KMS-11 (cell line): ENCODE results near the gene SAP30L.

Experiments used
- H2AFZ ChIP-seq: fragments of 200-600 bp; sonication (generic); 2 replicates; pipeline ENCODE4 v1.6.1; 2016; ENCODE audit warnings: antibody characterized with exemption, mixed run types, low read depth
- H3K27ac ChIP-seq: fragments of 200-600 bp; sonication (generic); 2 replicates; pipeline ENCODE4 v1.6.1; 2016; ENCODE audit warnings: mild to moderate bottlenecking, mixed run types
- H3K27me3 ChIP-seq: fragments of 200-600 bp; sonication (generic); 2 replicates; pipeline ENCODE4 v1.6.1; 2017; ENCODE audit warnings: mild to moderate bottlenecking, low read depth, mixed run types, moderate library complexity; ENCODE audit not compliant: insufficient read depth
- H3K36me3 ChIP-seq: fragments of 200-600 bp; sonication (generic); 2 replicates; pipeline ENCODE4 v1.6.1; 2017; ENCODE audit warnings: mild to moderate bottlenecking, mixed run types; ENCODE audit not compliant: insufficient read depth
- H3K4me1 ChIP-seq: fragments of 200-600 bp; sonication (generic); 2 replicates; pipeline ENCODE4 v1.6.1; 2016; ENCODE audit warnings: mild to moderate bottlenecking, low read depth, mixed run types; ENCODE audit not compliant: poor library complexity, severe bottlenecking
- H3K4me2 ChIP-seq: fragments of 200-600 bp; sonication (generic); 2 replicates; pipeline ENCODE4 v1.7.0; 2016; ENCODE audit warnings: mild to moderate bottlenecking, mixed run types
- H3K4me3 ChIP-seq: fragments of 200-600 bp; sonication (generic); IDR thresholded peaks from 2 replicates; pipeline ENCODE4 v1.6.1; 2017; ENCODE audit warnings: low read depth, low read length, mixed read lengths; ENCODE audit not compliant: insufficient read depth
- H3K79me2 ChIP-seq: fragments of 200-600 bp; sonication (generic); 2 replicates; pipeline ENCODE4 v1.6.1; 2016; ENCODE audit warnings: low read depth, mixed run types; ENCODE audit not compliant: insufficient read depth
- H3K9ac ChIP-seq: fragments of 200-600 bp; sonication (generic); 2 replicates; pipeline ENCODE4 v1.6.1; 2016; ENCODE audit warnings: mild to moderate bottlenecking, mixed run types
- H4K20me1 ChIP-seq: fragments of 200-600 bp; sonication (generic); 2 replicates; pipeline ENCODE4 v1.6.1; 2016; ENCODE audit warnings: mild to moderate bottlenecking, mixed run types; ENCODE audit not compliant: insufficient read depth
- CTCF ChIP-seq: fragments of 200-600 bp; sonication (generic); conservative IDR thresholded peaks from 2 replicates; pipeline ENCODE4 v1.6.1; 2017; ENCODE audit warnings: low read depth, mild to moderate bottlenecking, antibody characterized with exemption, low read length, moderate library complexity, mixed read lengths

The SAP30L gene

GRCh38 chr5:154419236-154419635 is 26.6 kb upstream of the SAP30L start:
- Histone ChIP-seq H3K27ac (no peak overlapping the region), H2AFZ (no peak overlapping the region), H3K4me3 (no peak overlapping the region), H4K20me1 (no peaks in the 10 kb centered on the region), H3K27me3 (no peaks in the 10 kb centered on the region), H3K9ac (no peak overlapping the region), H3K4me1 (no peaks in the 10 kb centered on the region), H3K79me2 (no peaks in the 10 kb centered on the region), H3K36me3 (no peaks in the 10 kb centered on the region), H3K4me2 (no peak overlapping the region)
- TF ChIP-seq CTCF: no peak

GRCh38 chr5:154421868-154422267 is 23.9 kb upstream of the SAP30L start:
- no peaks in the 10 kb centered on the region for H4K20me1 ChIP-seq
- H3K4me2 ChIP-seq: no peak overlapping the region
- no peak overlapping the region for H2AFZ ChIP-seq
- no peak overlapping the region for H3K9ac ChIP-seq
- H3K27me3 ChIP-seq: no peaks in the 10 kb centered on the region
- peak; percentile 41; the same call in 1 of the 2 replicates for TF ChIP-seq CTCF
- H3K27ac ChIP-seq: no peak overlapping the region
- no peak overlapping the region for H3K4me3 ChIP-seq
- H3K4me1 ChIP-seq: no peaks in the 10 kb centered on the region
- H3K79me2 ChIP-seq: no peaks in the 10 kb centered on the region
- H3K36me3 ChIP-seq: no peaks in the 10 kb centered on the region

- no peaks in the 10 kb centered on the region for H3K27me3 ChIP-seq
- H3K9ac ChIP-seq: no peak overlapping the region
- TF ChIP-seq CTCF: no peak
Measured at GRCh38 chr5:154422298-154422697, 23.5 kb upstream of the SAP30L start.

GRCh38 chr5:154428208-154428607 is 17.6 kb upstream of the SAP30L start:
- H3K36me3 ChIP-seq: no peaks in the 10 kb centered on the region
- H3K4me1 ChIP-seq: no peaks in the 10 kb centered on the region
- no peak overlapping the region for H3K4me2 ChIP-seq
- H4K20me1 ChIP-seq: no peaks in the 10 kb centered on the region
- H2AFZ ChIP-seq: no peak overlapping the region
- H3K9ac ChIP-seq: no peak overlapping the region
- no peak for TF ChIP-seq CTCF
- H3K27ac ChIP-seq: no peak overlapping the region
- no peaks in the 10 kb centered on the region for H3K27me3 ChIP-seq
- no peak overlapping the region for H3K4me3 ChIP-seq
- no peaks in the 10 kb centered on the region for H3K79me2 ChIP-seq

More at GRCh38 chr5:154422298-154422697, 23.5 kb upstream of the SAP30L start:
- H2AFZ ChIP-seq: no peak overlapping the region
- no peaks in the 10 kb centered on the region for H3K4me1 ChIP-seq
- H3K36me3 ChIP-seq: no peaks in the 10 kb centered on the region
- H4K20me1 ChIP-seq: no peaks in the 10 kb centered on the region
- H3K4me2 ChIP-seq: no peak overlapping the region
- no peak overlapping the region for H3K4me3 ChIP-seq
- H3K79me2 ChIP-seq: no peaks in the 10 kb centered on the region
- H3K27ac ChIP-seq: no peak overlapping the region
